Measurements from ENCODE around the gene CTIF. TPM values are rescaled to one million over a fixed set of nuclear protein-coding genes. Genes with fewer than 3 reads are reported as not detected.

CTIF gene
- total RNA-seq, 1 donor from 2014 or later = 60.0 TPM

DNA sequence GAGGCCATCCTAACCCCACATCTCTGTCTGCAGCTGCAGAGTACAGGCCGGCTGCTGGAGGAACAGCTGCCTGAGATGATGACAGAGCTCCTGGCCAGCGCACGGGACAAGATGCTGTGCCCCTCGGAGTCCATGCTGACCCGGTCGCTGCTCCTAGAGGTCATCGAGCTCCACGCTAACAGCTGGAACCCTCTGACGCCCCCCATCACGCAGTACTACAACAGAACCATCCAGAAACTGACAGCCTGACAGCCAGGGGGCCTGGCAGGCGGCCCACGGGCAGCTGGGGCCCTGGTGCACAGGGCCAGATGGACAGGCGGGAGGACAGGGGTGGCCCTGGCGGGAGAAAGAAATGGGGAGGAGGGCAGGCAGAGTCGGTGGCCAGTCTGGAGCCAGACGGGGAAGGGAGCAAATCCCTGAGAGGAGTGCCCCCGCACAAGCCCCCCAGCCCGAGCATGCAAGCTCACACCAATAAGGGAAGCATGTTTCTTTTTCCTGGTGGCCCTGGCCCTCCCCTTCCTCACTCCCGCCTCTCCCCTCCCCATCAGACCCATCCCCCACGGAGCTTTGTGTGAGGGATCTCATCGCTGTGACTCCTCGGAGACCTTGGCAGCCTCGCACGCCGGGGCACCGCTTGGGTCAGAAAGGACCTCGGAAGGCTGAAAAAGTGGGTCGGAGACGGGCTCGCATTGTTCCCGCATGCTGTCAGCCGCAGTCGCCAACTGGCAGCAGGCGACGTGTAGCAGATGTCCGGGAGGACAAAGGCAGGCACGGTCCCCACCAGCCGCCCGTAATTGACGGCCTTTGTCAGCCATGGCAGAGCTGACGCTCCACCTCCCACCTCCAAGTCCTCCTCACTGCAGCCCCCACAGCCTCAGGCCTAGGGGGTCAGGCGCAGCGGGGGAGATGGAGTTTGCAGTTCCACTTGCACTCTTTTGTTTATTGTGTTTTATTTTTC is 320.8 kb downstream of the CTIF start:
- DNase-seq = no peak
- Histone ChIP-seq H3K4me3 (peak overlapping the region; percentile 23), H3K27me3 (ENCODE audit: low read depth) (no peaks in the 10 kb centered on the region), H3K9me3 (replicated peaks) (no peaks in the 10 kb centered on the region), H3K36me3 (peaks cover 4% of the 10 kb centered on the region), H3K4me1 (no peaks in the 10 kb centered on the region), H3K27ac (replicated peaks) (no peak overlapping the region)
- TF ChIP-seq, protein P1, sequence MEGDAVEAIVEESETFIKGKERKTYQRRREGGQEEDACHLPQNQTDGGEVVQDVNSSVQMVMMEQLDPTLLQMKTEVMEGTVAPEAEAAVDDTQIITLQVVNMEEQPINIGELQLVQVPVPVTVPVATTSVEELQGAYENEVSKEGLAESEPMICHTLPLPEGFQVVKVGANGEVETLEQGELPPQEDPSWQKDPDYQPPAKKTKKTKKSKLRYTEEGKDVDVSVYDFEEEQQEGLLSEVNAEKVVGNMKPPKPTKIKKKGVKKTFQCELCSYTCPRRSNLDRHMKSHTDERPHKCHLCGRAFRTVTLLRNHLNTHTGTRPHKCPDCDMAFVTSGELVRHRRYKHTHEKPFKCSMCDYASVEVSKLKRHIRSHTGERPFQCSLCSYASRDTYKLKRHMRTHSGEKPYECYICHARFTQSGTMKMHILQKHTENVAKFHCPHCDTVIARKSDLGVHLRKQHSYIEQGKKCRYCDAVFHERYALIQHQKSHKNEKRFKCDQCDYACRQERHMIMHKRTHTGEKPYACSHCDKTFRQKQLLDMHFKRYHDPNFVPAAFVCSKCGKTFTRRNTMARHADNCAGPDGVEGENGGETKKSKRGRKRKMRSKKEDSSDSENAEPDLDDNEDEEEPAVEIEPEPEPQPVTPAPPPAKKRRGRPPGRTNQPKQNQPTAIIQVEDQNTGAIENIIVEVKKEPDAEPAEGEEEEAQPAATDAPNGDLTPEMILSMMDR (IDR thresholded peaks at IDR 0.05; ENCODE audit: borderline replicate concordance) = no peak
- intact Hi-C loops (cut with micrococcal nuclease) = no loop called here

DNA sequence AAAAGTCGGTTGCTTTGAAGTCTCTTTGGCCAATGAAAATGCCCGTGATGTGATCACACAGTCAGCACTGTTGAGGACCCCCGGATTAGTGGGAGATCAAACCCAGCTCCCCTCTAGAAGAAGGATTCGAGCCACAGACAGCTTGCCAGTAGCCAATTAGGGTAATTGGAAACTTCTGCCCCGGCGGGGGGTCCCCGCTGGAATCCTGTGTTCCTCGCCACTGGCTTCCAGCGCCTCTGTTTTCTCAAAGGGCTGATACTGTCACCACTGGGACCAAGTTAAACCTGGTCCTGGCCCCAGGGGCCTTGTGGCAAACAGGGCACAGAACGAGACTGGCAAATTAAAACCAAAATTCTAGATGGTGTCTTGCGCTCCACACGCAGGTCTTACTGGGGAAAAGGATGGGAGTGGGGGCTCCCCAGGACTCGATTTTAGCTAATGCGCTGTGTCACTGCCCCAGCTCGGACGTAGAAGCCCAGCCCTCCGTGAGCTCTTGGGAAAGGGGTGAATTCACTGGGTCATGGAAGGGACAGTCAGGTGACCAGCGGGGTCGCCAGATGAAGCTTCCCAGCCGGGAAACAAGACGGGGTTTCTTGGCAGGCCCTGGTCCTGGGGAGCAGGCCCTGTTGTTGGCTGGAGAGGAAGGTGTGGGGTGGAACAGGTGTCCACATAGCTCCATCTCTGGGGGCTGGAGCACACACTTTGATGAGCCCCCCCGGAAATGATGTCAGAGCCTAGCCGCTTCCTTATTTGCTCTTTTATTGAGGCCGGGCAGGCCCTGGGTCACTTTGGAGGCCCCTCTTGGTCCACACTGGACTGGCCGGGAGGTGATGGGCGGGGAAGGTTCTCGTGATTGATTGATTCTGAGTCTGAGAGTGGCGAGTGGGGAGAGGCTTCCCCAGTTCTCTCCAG is 321.7 kb downstream of the CTIF start:
- Histone ChIP-seq H3K27ac (replicated peaks) (no peak overlapping the region), H3K36me3 (peaks cover 4% of the 10 kb centered on the region), H3K27me3 (ENCODE audit: low read depth) (no peaks in the 10 kb centered on the region), H3K4me3 (no peak overlapping the region), H3K9me3 (replicated peaks) (peaks cover 1% of the 10 kb centered on the region), H3K4me1 (no peaks in the 10 kb centered on the region)
- intact Hi-C loops (cut with micrococcal nuclease) = no loop called here
- no peak for DNase-seq
- TF ChIP-seq, protein P1 (IDR thresholded peaks at IDR 0.05; ENCODE audit: borderline replicate concordance) = no peak

DNA sequence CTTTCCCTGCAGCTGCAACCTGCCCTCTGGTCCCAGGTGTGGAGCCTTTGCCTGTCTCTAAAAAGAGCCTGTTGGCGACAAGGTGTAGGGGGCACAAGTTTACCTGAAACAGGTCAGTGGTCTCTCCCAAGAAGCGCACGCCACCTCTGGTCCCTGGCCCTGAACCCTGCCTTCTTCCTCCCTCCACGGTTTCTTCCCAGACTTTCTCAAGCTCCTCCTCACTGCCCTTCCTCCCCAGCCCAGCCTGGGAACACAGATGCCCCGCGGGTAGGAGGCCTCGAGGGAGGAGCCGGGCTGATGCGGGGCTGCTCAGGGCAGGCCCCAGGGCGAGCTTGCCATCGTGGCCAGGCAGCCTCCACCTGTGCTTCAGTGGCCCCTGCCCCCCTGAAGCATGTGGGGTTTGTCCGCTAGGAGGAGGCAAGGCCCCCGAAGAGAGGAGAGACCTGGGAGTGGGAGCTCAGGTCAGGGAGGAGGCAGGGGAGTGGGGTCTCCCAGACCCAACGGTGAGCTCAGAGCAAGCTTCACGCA is 322.4 kb downstream of the CTIF start:
- no peak for DNase-seq
- TF ChIP-seq, protein P1 (IDR thresholded peaks at IDR 0.05; ENCODE audit: borderline replicate concordance) = no peak
- H3K36me3 ChIP-seq = peaks cover 4% of the 10 kb centered on the region
- H3K27me3 ChIP-seq (ENCODE audit: low read depth) = no peaks in the 10 kb centered on the region
- H3K27ac ChIP-seq (replicated peaks) = no peak overlapping the region
- no peak overlapping the region for H3K4me3 ChIP-seq
- intact Hi-C loops (cut with micrococcal nuclease) = no loop called here
- peaks cover 8% of the 10 kb centered on the region for H3K9me3 ChIP-seq (replicated peaks)
- peaks cover under 1% of the 10 kb centered on the region for H3K4me1 ChIP-seq

DNA sequence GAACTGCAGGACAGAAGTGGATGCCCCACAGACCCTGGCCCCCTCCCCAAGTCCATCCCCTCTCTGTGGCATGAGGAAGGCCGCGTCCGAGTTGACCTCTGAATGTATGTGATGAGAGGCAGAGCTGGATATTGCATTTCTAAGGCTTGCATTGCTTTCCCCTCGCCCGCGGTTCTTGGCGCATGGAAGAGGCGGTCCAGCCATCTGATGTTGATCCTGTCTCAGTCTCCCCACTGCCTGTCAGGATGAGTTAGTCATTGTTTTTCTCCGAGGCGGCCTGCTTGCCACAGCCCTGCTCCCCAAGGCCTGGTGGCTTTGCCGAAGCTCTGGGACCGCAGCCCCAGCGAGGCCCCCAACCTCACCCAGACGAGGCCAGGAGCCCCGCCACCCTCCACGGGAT is 323.3 kb downstream of the CTIF start:
- intact Hi-C loops (cut with micrococcal nuclease) = no loop called here
- peaks cover 6% of the 10 kb centered on the region for H3K4me1 ChIP-seq
- H3K9me3 ChIP-seq (replicated peaks) = peaks cover 10% of the 10 kb centered on the region
- H3K4me3 ChIP-seq = no peak overlapping the region
- H3K36me3 ChIP-seq = peaks cover 4% of the 10 kb centered on the region
- TF ChIP-seq, protein P1 (IDR thresholded peaks at IDR 0.05; ENCODE audit: borderline replicate concordance) = no peak
- no peaks in the 10 kb centered on the region for H3K27me3 ChIP-seq (ENCODE audit: low read depth)
- no peak overlapping the region for H3K27ac ChIP-seq (replicated peaks)
- DNase-seq = no peak

DNA sequence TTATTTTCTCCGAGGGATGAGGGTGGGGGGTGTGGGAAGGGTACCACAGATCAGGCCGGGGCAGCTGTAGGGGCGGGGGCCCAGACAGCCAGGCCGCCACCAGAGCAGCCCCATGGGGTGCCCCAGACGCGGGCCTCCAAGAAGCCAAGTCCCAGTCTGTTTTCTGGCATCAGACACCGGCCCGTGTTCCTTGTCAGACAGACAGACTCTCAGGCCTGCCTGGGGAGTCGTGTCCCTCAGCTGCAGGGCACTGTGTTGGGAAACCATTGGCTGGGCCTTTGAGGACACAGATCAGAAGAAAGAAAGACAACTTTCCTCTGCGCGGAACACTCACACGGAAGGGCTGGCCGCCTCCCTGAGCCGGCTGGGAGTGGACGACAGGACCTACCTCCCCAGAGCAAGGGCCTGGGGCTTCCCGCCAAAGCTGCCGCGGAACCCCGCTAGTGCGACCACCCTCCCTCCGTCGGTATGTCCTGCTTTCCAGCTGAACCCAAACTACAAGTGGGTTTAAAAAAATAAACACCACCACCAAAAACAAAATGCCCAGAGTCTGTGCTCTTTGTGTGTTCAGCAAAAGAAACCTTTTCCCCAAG is 323.9 kb downstream of the CTIF start:
- TF ChIP-seq, protein P1 (IDR thresholded peaks at IDR 0.05; ENCODE audit: borderline replicate concordance) = no peak
- DNase-seq = no peak

More for the DNA sequence above, 323.9 kb downstream of the CTIF start:
- Histone ChIP-seq H3K27ac (replicated peaks) (no peak overlapping the region), H3K4me3 (no peak overlapping the region), H3K9me3 (replicated peaks) (peaks cover 10% of the 10 kb centered on the region), H3K36me3 (peaks cover 4% of the 10 kb centered on the region), H3K27me3 (ENCODE audit: low read depth) (no peaks in the 10 kb centered on the region), H3K4me1 (peaks cover 6% of the 10 kb centered on the region)
- intact Hi-C loops (cut with micrococcal nuclease) = no loop called here

Data from left ventricle myocardium inferior (tissue), 1 donor.